ENCODE measurements around the gene ITGAE.

ITGAE gene

GRCh38 chr17:3808701-3809100 lies 7.7 kb upstream of the ITGAE start:
- no peak for DNase-seq (ENCODE audit: low spot score)
- TF ChIP-seq, protein P1, sequence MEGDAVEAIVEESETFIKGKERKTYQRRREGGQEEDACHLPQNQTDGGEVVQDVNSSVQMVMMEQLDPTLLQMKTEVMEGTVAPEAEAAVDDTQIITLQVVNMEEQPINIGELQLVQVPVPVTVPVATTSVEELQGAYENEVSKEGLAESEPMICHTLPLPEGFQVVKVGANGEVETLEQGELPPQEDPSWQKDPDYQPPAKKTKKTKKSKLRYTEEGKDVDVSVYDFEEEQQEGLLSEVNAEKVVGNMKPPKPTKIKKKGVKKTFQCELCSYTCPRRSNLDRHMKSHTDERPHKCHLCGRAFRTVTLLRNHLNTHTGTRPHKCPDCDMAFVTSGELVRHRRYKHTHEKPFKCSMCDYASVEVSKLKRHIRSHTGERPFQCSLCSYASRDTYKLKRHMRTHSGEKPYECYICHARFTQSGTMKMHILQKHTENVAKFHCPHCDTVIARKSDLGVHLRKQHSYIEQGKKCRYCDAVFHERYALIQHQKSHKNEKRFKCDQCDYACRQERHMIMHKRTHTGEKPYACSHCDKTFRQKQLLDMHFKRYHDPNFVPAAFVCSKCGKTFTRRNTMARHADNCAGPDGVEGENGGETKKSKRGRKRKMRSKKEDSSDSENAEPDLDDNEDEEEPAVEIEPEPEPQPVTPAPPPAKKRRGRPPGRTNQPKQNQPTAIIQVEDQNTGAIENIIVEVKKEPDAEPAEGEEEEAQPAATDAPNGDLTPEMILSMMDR (IDR thresholded peaks at IDR 0.05; ENCODE audit: extremely low read depth, missing control alignments) = no peak

- TF ChIP-seq, protein P1 (IDR thresholded peaks at IDR 0.05; ENCODE audit: extremely low read depth, missing control alignments) = no peak
- no peak for DNase-seq (ENCODE audit: low spot score)
Observed at GRCh38 chr17:3805581-3805980, 4.6 kb upstream of the ITGAE start.

GRCh38 chr17:3804503-3804931 lies 3.5 kb upstream of the ITGAE start:
- peak; percentile 73 for DNase-seq (ENCODE audit: low spot score)
- TF ChIP-seq, protein P1 (IDR thresholded peaks at IDR 0.05; ENCODE audit: extremely low read depth, missing control alignments) = no peak

- TF ChIP-seq, protein P1 (IDR thresholded peaks at IDR 0.05; ENCODE audit: extremely low read depth, missing control alignments) = no peak
- DNase-seq (ENCODE audit: low spot score) = no peak
Observed at GRCh38 chr17:3803308-3803640, 2.3 kb upstream of the ITGAE start.

GRCh38 chr17:3802461-3803307 lies 1.7 kb upstream of the ITGAE start:
- no peak for DNase-seq (ENCODE audit: low spot score)
- TF ChIP-seq, protein P1 (IDR thresholded peaks at IDR 0.05; ENCODE audit: extremely low read depth, missing control alignments) = no peak

DNA sequence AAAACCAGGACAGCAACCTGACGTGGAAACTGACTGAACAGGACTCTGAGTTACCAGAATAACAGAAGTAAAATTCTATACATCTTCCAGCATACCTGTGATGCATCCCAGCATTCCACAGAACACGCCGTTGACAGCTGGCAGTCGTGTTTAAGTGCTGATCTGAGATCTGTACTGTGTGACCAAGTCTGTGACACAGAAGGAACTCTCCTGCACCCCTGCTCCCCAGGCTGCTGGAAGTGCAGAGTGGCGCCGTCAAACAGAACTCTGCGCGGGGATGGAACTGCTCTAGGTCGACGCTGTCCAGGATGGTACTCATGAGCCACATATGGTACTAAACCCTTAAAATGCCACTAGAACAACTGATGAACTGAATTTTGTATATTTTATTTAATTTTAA lies 804 bp upstream of the ITGAE start:
- DNase-seq (ENCODE audit: low spot score) = no peak
- TF ChIP-seq, protein P1 (IDR thresholded peaks at IDR 0.05; ENCODE audit: extremely low read depth, missing control alignments) = no peak

- DNase-seq (ENCODE audit: low spot score) = no peak
- TF ChIP-seq, protein P1 (IDR thresholded peaks at IDR 0.05; ENCODE audit: extremely low read depth, missing control alignments) = no peak
Observed at GRCh38 chr17:3801347-3801746, 359 bp upstream of the ITGAE start.

Data from GM20000 (cell line).